CD4-positive, alpha-beta T cell treated with Interleukin-17A for 4 hours (primary cell): ENCODE measurements around the gene CLEC18C.
"Not testable (repeated sequence)": the region's sequence is repeated elsewhere in the genome, so short reads cannot be mapped to it uniquely, and the experiment has no call there.

Experiments used
- DNase-seq: peaks from one replicate; pipeline ENCODE4 v3.0.0-alpha.2; 2020; ENCODE audit warnings: mixed read lengths

Gene CLEC18C

GRCh38 chr16:70173212-70173837 lies at the start of gene CLEC18C:
Gene CLEC18C, plus strand, starts transcription at chr16:70173787. Its CDS starts 492 bp downstream, at chr16:70174279.
- not testable (repeated sequence) for DNase-seq

- not testable (repeated sequence) for DNase-seq
Measured at GRCh38 chr16:70123822-70124221, 49.8 kb upstream of the CLEC18C start.

GRCh38 chr16:70126226-70126625 lies 47.4 kb upstream of the CLEC18C start:
- DNase-seq: not testable (repeated sequence)

- not testable (repeated sequence) for DNase-seq
Measured at GRCh38 chr16:70127706-70128105, 45.9 kb upstream of the CLEC18C start.

GRCh38 chr16:70128844-70129243 lies 44.7 kb upstream of the CLEC18C start:
- DNase-seq: not testable (repeated sequence)

GRCh38 chr16:70135796-70136195 lies 37.8 kb upstream of the CLEC18C start:
- DNase-seq: not testable (repeated sequence)

- DNase-seq: not testable (repeated sequence)
Measured at GRCh38 chr16:70136595-70136994, 37.0 kb upstream of the CLEC18C start.

- not testable (repeated sequence) for DNase-seq
Measured at GRCh38 chr16:70142739-70143138, 30.8 kb upstream of the CLEC18C start.

- DNase-seq: not testable (repeated sequence)
Measured at GRCh38 chr16:70143231-70143895, 30.2 kb upstream of the CLEC18C start.

- not testable (repeated sequence) for DNase-seq
Measured at GRCh38 chr16:70147853-70148252, 25.7 kb upstream of the CLEC18C start.

- not testable (repeated sequence) for DNase-seq
Measured at GRCh38 chr16:70148453-70148852, 25.1 kb upstream of the CLEC18C start.

GRCh38 chr16:70149296-70149695 lies 24.3 kb upstream of the CLEC18C start:
- DNase-seq: not testable (repeated sequence)

- DNase-seq: no peak
Measured at GRCh38 chr16:70151391-70151790, 22.2 kb upstream of the CLEC18C start.

- no peak for DNase-seq
Measured at GRCh38 chr16:70151941-70152509, 21.6 kb upstream of the CLEC18C start.

- no peak for DNase-seq
Measured at GRCh38 chr16:70152578-70153302, 20.8 kb upstream of the CLEC18C start.

- DNase-seq: not testable (repeated sequence)
Measured at GRCh38 chr16:70154736-70155135, 18.9 kb upstream of the CLEC18C start.

GRCh38 chr16:70156207-70156978 lies 17.2 kb upstream of the CLEC18C start:
- no peak for DNase-seq

- no peak for DNase-seq
Measured at GRCh38 chr16:70157105-70157476, 16.5 kb upstream of the CLEC18C start.

GRCh38 chr16:70157477-70158260 lies 15.9 kb upstream of the CLEC18C start:
- no peak for DNase-seq

- DNase-seq: no peak
Measured at GRCh38 chr16:70158261-70158939, 15.2 kb upstream of the CLEC18C start.
